ENCODE data around the gene DMWD.

DNA sequence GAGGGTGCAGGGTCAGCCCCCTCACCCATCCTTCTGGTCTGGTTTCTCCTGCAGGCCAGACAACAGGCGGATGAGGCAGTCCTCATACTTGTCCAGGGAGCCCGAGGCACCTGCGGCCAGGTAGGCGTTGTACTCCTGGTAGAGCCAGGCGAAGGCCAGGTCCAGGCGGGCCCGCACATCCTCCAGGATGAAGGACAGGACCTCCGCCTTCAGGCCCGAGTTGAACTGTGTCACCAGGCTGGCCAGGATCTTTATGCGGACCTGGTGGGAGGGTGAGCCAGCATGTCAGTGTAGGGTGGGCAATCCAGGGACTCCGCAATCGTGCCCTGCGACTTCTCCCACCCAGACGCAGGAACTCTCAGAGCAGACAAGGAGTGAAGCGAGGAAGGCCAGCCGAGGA is 36.3 kb upstream of the DMWD start:
- TF ChIP-seq, protein P1, sequence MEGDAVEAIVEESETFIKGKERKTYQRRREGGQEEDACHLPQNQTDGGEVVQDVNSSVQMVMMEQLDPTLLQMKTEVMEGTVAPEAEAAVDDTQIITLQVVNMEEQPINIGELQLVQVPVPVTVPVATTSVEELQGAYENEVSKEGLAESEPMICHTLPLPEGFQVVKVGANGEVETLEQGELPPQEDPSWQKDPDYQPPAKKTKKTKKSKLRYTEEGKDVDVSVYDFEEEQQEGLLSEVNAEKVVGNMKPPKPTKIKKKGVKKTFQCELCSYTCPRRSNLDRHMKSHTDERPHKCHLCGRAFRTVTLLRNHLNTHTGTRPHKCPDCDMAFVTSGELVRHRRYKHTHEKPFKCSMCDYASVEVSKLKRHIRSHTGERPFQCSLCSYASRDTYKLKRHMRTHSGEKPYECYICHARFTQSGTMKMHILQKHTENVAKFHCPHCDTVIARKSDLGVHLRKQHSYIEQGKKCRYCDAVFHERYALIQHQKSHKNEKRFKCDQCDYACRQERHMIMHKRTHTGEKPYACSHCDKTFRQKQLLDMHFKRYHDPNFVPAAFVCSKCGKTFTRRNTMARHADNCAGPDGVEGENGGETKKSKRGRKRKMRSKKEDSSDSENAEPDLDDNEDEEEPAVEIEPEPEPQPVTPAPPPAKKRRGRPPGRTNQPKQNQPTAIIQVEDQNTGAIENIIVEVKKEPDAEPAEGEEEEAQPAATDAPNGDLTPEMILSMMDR (IDR thresholded peaks at IDR 0.05) = no peak
- no peak for TF ChIP-seq POLR2A (IDR thresholded peaks at IDR 0.05)
